Nephron progenitor cell (in vitro differentiated cells): ENCODE data around the gene FHIP1A.
"Not testable (repeated sequence)": the region's sequence is repeated elsewhere in the genome, so short reads cannot be mapped to it uniquely, and the experiment has no call there.

Source experiments
- DNase-seq: peaks from one replicate; pipeline ENCODE4 v3.0.0; 2021
- H3K27ac Mint-ChIP-seq: 2 replicates; pipeline ENCODE4 v1.8.0; 2021; ENCODE audit warnings: mild to moderate bottlenecking, moderate library complexity, mixed read lengths
- H3K27me3 Mint-ChIP-seq: 2 replicates; pipeline ENCODE4 v1.8.0; 2021; ENCODE audit warnings: mild to moderate bottlenecking, low read depth, mixed read lengths; ENCODE audit not compliant: poor library complexity
- H3K36me3 Mint-ChIP-seq: 2 replicates; pipeline ENCODE4 v1.8.0; 2021; ENCODE audit warnings: low read depth, mixed read lengths
- H3K4me1 Mint-ChIP-seq: 2 replicates; pipeline ENCODE4 v1.8.0; 2021; ENCODE audit warnings: mixed read lengths
- H3K4me3 Mint-ChIP-seq: 2 replicates; pipeline ENCODE4 v1.8.0; 2021; ENCODE audit warnings: mild to moderate bottlenecking, moderate library complexity, mixed read lengths
- H3K9me3 Mint-ChIP-seq: 2 replicates; pipeline ENCODE4 v1.8.0; 2021; ENCODE audit warnings: mild to moderate bottlenecking, moderate library complexity, mixed read lengths
- CTCF ChIP-seq: fragments of 200-600 bp; sonication (generic); IDR thresholded peaks from 2 replicates; pipeline ENCODE4 v1.5.0; 2021; ENCODE audit warnings: antibody characterized with exemption

FHIP1A gene

GRCh38 chr4:151376540-151376939, 32.4 kb upstream of the FHIP1A start:
- Mint-ChIP-seq H3K9me3 (peaks cover 46% of the 10 kb centered on the region), H3K4me1 (no peaks in the 10 kb centered on the region), H3K36me3 (peaks cover 4% of the 10 kb centered on the region), H3K27ac (no peak overlapping the region), H3K4me3 (no peak overlapping the region), H3K27me3 (no peaks in the 10 kb centered on the region)
- TF ChIP-seq CTCF: no peak
- no peak for DNase-seq

DNA sequence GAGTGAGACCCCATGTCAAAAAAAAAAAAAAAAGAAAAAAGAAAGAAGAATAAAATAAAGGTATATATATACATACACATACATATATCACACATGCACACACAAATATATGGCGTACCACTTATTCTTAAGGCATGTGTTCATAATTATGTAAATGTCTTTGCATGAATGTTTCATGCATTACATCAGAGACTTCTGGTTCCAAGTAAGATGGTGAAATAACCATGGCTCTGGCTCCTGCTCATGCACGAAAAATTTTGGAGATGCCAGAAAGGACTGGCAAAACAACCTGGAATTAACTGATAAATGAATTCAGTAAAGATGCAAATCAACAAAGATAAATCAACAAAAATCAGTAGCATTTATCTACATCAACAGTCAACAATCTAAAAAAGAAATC, 19.7 kb upstream of the FHIP1A start:
- DNase-seq: no peak
- peaks cover 45% of the 10 kb centered on the region for H3K9me3 Mint-ChIP-seq

GRCh38 chr4:151389799-151390198, 19.2 kb upstream of the FHIP1A start:
- peaks cover 30% of the 10 kb centered on the region for H3K36me3 Mint-ChIP-seq
- not testable (repeated sequence) for H3K4me3 Mint-ChIP-seq, H3K27me3 Mint-ChIP-seq, H3K4me1 Mint-ChIP-seq, H3K27ac Mint-ChIP-seq, DNase-seq
- peaks cover 50% of the 10 kb centered on the region for H3K9me3 Mint-ChIP-seq

More for the DNA sequence above, 19.7 kb upstream of the FHIP1A start:
- H3K27me3 Mint-ChIP-seq: no peaks in the 10 kb centered on the region
- no peak overlapping the region for H3K4me3 Mint-ChIP-seq
- peaks cover 30% of the 10 kb centered on the region for H3K36me3 Mint-ChIP-seq
- H3K4me1 Mint-ChIP-seq: no peaks in the 10 kb centered on the region
- H3K27ac Mint-ChIP-seq: no peak overlapping the region
- TF ChIP-seq CTCF: no peak

- no peak for TF ChIP-seq CTCF
- peaks cover 25% of the 10 kb centered on the region for H3K36me3 Mint-ChIP-seq
- H3K4me1 Mint-ChIP-seq: no peaks in the 10 kb centered on the region
- no peaks in the 10 kb centered on the region for H3K27me3 Mint-ChIP-seq
- DNase-seq: no peak
- H3K27ac Mint-ChIP-seq: no peak overlapping the region
- H3K9me3 Mint-ChIP-seq: peaks cover 32% of the 10 kb centered on the region
- H3K4me3 Mint-ChIP-seq: no peak overlapping the region
Observed at GRCh38 chr4:151395873-151396272, 13.1 kb upstream of the FHIP1A start.

DNA sequence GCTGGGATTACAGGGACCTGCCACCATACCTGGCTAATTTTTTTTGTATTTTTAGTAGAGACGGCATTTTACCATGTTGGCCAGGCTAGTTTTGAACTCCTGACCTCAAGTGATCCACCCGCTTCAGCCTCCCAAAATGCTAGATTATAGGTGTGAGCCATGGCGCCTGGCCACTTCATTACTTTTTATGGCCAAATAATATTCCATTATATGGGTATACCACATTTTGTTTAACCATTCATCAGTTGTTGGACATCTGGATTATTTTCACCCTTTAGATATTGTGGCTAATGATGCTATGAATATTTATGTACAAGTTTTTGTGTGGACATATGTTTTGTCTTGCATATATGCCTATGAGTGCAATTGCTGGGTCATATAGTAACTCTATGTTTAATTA, 8.6 kb upstream of the FHIP1A start:
- Mint-ChIP-seq H3K4me1 (no peaks in the 10 kb centered on the region), H3K36me3 (peaks cover 8% of the 10 kb centered on the region), H3K4me3 (no peak overlapping the region), H3K27ac (no peak overlapping the region), H3K9me3 (peaks cover 7% of the 10 kb centered on the region), H3K27me3 (no peaks in the 10 kb centered on the region)
- TF ChIP-seq CTCF: no peak
- DNase-seq: no peak

DNA sequence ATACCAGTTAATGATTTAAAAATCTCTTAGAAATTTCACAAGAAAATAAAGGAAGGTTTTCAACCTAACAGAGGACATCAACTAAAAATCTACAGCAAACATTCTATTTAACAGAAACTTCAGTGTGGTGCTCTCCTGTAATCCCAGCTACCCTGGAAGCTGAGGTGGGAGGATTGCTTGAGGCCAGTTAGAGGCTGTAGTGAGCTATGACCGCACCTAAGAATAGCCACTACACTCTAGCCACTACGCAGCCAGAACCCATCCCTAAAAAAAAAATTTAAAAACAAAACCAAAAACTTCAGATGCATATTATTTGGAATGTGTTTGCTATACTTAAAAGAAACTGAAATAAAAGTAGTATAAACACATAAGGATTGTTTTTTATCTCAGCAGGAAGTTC, 7.2 kb upstream of the FHIP1A start:
- Mint-ChIP-seq H3K27me3 (peaks cover 9% of the 10 kb centered on the region), H3K36me3 (peaks cover 8% of the 10 kb centered on the region), H3K27ac (no peak overlapping the region), H3K4me3 (no peak overlapping the region), H3K4me1 (peaks cover 4% of the 10 kb centered on the region), H3K9me3 (peaks cover 7% of the 10 kb centered on the region)
- no peak for DNase-seq
- no peak for TF ChIP-seq CTCF
